HTR-8/SVneo (cell line): ENCODE results near the gene TEX26.

ENCODE experiments used
- DNase-seq: peaks from one replicate; pipeline ENCODE4 v3.0.0; 2011; ENCODE audit warnings: low spot score, mixed read lengths; ENCODE audit not compliant: insufficient read length
- FAIRE-seq: peaks from 2 replicates; lab custom pipeline; 2011; peaks lifted over from hg19 to GRCh38; lab: Jason Lieb, UNC

TEX26 gene

GRCh38 chr13:30971575-30971974 lies 39.1 kb downstream of the TEX26 start:
- DNase-seq: no peak
- no peak for FAIRE-seq

- no peak for DNase-seq
- no peak for FAIRE-seq
Observed at GRCh38 chr13:30972888-30973377, 40.5 kb downstream of the TEX26 start.

DNA sequence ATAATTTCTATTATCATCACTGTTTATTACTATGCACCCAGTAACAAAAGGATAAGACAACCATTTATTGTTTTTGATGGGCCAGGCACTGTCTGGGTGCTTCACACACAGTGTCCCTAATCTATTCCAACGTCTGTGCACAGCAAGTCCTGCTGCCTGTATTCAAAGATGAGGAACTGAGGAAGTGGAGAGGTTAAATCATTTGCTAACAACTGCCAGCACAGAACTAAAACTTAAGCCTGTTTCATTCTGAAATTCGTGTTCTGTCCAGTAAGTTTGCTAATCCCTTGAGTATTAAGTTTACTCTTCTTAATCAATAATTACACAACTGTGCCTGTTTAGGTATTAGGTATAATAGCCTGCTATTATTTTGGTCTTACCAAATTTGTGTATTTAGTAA lies 41.9 kb downstream of the TEX26 start:
- no peak for DNase-seq
- FAIRE-seq: no peak

DNA sequence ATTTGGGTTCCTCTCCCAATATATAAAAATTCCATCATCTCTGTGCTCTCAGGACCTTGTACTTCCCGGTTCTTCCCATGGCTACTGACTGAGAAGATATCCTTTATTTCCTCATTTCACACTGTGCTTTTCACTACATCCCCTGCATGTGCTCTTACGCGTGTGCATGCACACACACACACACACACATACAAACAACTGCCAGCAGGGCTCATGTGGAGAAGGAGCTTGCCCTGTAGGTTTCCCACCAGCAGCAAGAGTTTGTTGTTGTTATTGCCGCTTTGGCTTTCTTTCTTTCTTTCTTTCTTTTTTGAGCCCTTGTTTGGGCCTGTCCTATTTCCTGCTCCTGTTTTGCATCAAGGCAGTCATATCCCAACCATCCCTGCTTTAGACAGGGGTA lies 43.6 kb downstream of the TEX26 start:
- FAIRE-seq (no peak), DNase-seq (no peak)

DNA sequence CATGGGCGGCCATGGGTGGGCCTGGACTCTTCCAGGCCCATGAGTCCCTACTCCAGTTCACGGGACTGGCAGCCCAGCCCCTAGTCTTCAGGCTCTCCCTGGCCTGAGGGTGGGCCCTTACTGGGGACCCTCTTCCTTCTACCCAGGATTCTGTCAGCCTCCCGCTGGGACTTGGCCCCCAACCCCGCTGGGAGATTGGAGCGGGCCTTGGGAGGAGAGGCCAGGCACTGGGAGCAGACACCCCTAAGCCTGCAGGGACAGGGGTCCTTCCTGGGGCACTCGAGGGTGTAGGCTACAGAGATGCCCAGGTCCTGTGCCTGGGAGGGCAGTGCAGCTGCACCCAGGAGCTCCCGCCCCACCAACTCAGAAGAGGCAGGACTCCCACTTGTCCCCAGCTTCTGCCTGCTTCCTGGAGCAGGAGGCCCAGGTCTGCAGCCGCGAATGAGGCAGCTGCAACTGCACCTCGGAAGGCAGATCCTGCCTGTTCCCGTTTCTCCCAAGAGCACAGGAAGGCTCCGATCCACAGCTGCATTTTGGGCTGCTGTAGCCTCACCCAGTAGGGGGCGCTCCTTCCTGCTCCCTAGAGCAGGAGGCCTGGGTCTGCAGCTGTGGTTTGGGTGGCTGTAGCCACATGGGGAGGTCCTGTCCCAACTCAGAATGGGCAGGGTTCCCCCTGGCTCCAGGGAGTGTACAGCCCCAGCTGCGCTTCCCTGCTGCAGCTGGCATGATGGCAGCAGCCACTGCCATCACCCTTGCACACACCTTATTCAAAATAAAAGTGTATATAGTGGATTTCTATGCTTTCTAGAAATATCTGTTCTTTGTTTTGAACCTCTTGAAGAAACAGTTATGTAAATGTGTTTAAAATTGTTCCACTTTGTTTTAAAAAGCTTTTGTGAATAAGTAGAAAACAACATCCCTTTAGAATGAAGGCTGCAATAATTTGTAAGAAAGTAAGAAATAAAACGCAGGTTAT lies 46.8 kb downstream of the TEX26 start:
- FAIRE-seq (no peak), DNase-seq (no peak)

DNA sequence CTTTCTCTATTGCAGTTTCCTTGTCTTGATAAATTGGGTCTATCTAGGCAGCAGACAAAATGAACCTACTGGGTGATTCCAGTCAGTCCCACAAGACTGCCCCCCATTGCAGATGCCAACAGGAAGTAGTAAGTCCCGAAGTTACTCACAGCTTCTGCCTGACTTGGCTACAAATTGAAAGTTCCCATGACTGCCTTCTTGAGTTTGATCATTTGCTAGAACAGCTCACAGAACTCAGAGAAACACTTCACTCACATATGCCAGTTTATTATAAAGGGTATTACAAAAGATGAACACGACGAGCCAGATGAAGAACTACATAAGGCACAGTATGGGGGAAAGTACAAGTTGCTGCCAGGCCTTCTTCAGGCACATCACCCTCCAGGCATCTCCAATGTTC lies 50.0 kb downstream of the TEX26 start:
- DNase-seq (no peak), FAIRE-seq (no peak)

- DNase-seq: no peak
- FAIRE-seq: no peak
Observed at GRCh38 chr13:30982906-30983305, 50.5 kb downstream of the TEX26 start.

- DNase-seq: no peak
- FAIRE-seq: no peak
Observed at GRCh38 chr13:30983431-30983830, 51.0 kb downstream of the TEX26 start.

- no peak for DNase-seq
- FAIRE-seq: no peak
Observed at GRCh38 chr13:30984620-30985019, 52.2 kb downstream of the TEX26 start.

DNA sequence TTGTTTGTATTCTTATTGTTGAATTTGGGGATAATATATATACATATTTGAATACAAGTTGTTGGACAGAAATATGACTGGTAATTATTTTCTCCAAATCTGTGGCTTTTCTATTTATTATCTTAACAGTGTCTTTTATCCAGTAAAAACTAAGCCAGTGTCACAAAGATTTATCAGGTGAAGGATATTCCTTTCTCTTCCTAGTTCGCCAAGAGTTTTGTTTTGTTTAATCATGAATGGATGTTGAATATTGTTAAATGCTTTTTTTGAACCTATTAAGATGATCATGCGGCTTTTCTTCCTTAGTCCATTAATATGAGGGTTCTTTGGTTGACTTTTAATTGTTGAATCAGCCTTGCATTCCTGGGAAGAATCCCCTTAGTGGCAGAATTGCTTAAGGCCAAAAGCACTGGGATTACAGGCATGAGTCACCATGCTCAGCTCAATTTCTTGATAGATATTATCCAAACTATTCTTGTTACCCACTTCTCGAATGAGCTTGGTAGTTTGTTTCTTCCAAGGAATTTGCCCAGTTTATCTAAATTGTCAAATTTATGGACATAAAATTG lies 53.3 kb downstream of the TEX26 start:
- FAIRE-seq (no peak), DNase-seq (peak; percentile 27)

DNA sequence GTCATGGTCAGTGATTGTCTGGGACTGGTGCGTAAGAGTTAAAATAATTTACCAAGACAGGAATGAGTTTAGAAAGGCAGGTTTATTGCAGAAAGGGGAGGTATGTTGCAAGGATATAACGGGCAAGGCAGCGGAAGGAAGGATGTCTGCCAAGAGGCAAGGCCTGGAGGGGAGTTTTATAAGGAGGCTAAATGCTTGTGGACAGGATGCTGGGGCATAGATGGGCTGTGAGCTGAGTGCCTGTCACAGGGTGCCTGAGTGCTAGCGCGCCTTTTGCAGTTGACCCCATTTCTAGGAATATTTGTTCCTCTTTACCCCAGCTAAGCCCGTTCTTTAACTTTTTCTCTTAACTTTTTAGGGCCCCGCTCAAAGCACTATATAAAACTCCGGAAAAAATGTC lies 58.7 kb downstream of the TEX26 start:
- DNase-seq (no peak), FAIRE-seq (no peak)

- DNase-seq: no peak
- FAIRE-seq: no peak
Observed at GRCh38 chr13:30991922-30992321, 59.5 kb downstream of the TEX26 start.

DNA sequence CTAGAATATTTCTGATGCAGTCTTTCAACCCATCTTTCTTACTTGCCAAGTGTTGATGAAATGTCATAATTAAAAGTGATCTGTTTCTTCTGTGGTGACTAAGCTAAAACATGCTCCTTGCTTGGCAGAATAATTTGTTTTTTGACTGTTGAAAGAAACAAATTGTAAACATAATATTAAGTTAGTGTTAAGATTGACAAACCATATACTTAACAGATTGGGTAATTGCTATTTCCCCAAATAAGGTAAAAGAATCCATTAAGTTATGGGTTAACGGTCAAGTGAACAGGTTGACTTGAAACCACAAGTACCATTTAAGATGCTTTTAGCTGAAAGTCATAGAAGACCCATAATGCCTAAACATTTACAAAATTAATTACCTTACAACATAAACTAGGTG lies 62.9 kb downstream of the TEX26 start:
- no peak for DNase-seq
- FAIRE-seq: no peak

GRCh38 chr13:30997697-30998096 lies 65.2 kb downstream of the TEX26 start:
- FAIRE-seq (no peak), DNase-seq (no peak)

DNA sequence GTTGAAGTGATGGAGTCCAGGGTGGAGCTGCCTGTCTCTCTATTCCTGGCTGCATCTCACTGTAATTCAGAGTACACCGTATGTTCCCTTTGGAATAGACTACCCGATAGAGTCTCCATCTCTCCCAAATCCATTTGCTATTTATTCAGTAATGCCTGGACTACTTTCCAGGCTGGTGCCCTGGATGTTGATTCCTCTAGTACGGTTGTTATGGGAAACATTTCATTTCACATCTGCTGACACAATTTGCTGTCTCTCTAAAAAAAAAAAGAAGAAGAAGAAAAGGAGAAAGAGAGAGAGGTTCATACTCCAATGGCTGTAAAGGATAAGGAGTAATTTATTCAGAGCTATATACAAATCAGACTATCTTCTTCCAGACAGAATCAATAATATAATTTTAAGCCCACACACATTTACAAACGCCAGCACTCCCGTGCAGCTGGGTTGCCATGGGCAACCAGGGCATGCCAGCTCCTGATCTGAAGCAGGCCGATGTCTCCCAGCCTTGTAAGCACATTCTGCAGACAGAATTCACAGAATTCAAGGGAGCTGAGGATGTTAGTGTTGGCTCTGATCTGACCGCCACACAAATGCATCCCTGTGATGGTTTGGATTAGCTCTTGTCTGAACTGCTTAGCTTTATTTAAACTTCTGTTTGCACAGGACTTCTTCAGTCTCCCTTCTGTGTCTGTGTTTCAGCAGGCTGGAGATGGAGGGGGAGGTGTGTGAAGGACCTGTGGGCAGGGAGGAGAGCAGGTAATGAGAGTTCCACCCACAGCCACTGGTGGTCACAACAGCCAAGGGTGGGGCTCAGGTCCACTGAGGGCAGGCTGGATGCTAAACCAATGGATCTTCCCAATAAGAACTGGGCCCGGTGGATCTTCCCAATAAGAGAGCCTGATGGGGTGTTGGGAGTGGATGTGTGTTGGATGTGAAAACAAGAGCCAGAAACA lies 66.0 kb downstream of the TEX26 start:
- FAIRE-seq: no peak
- DNase-seq: no peak

- FAIRE-seq (no peak), DNase-seq (no peak)
Observed at GRCh38 chr13:31000889-31001288, 68.4 kb downstream of the TEX26 start.

DNA sequence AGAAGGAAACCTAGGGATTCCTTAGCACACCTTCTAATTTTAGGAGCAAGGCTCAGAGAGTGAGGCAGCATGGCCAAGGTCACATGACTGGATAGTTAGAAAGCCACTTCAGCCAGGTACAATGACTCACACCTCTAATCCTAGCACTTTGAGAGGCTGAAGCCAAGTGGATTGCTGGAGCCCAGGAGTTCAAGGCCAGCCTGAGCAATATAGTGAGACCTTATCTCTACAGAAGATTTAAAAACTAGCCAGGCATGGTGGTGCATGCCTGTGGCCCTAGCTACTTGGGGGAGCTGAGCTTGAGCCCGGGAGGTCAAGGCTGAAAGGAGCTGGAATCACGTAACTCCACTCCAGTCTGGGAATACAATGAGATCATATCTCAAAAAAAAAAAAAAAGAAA lies 69.2 kb downstream of the TEX26 start:
- no peak for DNase-seq
- no peak for FAIRE-seq

DNA sequence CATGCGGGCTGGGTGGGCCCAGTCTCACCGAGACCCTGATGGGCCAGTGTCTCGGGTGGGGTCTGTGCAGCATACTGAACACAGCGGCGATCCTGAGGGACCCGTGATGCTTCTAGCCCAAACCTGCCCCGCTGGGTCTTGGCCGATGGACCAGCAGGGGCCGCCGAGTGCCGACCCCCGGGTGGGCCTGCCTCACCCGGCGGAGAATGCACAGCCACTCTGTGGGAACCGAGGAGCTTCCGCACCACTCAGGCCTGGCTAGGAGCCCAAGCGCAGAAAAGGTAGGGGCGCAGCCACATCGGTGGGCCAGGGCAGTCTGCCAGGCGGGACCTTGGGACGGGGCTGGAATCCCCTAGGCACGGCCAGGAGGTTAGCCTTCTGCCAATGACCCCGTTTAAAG lies 72.6 kb downstream of the TEX26 start:
- no peak for DNase-seq
- no peak for FAIRE-seq

- DNase-seq: no peak
- FAIRE-seq: no peak
Observed at GRCh38 chr13:31007417-31007816, 75.0 kb downstream of the TEX26 start.

DNA sequence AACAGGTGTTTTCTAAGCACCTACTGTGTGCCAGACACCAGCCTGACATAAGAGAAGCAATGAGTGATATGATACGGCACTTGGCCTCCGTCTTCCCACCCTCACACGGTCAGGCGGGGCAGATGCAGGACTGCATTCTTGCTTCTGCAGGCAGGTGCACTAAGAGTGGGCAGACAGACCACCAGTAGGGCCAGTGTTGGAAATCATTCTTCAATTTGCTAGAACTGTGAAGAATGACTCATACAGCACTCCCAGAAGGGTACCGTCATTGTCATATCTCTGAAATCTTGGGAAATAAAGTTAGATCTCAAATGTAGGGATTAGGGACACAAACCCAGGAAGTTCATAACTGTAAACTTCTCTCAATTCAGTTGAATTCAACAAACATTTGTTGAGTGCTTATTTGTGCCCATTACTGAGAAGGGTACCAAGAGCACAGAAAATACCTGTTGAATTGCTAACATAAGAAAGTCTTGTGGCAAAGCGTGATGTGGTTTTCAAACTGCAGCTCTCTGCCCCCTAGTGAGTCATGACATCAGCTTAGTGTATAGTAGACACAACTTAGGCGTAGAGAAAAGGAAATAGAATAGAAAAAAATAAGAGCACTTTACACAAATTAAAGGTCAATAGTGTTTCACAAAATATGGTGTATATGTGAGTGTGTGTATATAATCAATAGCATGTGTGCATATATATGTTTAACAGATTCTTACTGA lies 76.1 kb downstream of the TEX26 start:
- FAIRE-seq (no peak), DNase-seq (no peak)
